GM21367 (cell line): Measurements from ENCODE around the gene PMVK.

Experiments used
- ATAC-seq: cut with Tn5 transposase; IDR thresholded peaks from one replicate; pipeline ENCODE4 v1.9.1; 2021; ENCODE audit not compliant: unreplicated experiment

Gene PMVK

GRCh38 chr1:154967331-154967950 lies 30.9 kb upstream of the PMVK start:
- no peak for ATAC-seq

GRCh38 chr1:154966111-154966510 lies 29.6 kb upstream of the PMVK start:
- ATAC-seq = no peak

GRCh38 chr1:154964359-154964758 lies 27.8 kb upstream of the PMVK start:
- ATAC-seq = no peak

GRCh38 chr1:154963643-154964042 lies 27.1 kb upstream of the PMVK start:
- no peak for ATAC-seq

DNA sequence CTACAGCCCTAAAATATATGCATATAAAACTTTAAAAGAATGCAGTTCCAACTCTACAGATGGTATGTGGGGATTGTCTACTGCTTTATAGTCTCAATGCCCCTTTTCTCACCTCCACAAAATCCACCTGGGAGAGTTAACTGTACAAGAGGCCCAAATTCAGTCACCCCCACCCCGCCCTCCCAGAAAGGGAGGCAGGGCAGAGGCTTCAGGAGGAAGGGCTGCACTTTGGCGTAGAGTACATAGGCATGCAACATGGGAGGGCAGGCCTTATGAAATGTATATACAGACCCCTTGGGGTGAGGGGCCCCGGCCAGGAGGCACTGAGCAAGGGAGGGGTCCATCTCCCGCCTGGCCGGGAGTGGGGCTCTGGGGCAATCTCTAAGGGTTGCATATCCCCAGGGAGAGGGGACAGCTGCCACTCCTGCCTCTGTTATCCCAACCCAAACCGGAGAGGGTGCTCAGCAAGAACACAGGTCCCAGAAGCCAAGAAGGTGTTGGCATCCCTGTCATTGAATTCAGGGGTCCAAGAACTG lies 26.3 kb upstream of the PMVK start:
- ATAC-seq = no peak

DNA sequence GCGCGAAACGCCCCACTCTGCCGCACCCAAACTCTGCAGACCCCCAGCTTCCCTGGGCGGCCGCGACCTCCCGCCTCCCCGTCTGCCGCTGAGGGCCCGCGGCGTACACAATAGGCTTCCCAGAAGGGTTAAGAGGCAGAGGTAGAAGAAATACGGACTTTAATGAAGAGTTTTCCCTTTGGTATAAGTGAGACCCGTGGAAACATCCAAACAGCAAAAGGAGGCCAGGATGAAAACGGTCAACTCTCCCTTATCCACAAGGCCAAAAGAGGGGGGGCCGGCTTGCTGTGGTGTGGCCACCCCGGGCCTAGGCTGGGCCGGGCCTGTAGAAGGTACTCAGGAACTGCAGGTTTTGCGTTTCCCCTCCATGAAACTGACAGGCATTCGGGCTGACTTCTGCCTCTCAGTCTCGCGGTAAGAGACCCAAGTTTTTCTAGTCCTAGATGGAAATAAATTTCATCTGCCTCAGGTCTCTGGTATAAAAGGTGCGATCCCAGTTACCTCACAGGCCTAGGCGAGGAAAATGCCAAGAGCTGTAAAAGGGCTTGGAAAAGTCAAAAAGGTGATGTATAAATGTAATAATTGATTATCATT lies 25.7 kb upstream of the PMVK start:
- no peak for ATAC-seq

DNA sequence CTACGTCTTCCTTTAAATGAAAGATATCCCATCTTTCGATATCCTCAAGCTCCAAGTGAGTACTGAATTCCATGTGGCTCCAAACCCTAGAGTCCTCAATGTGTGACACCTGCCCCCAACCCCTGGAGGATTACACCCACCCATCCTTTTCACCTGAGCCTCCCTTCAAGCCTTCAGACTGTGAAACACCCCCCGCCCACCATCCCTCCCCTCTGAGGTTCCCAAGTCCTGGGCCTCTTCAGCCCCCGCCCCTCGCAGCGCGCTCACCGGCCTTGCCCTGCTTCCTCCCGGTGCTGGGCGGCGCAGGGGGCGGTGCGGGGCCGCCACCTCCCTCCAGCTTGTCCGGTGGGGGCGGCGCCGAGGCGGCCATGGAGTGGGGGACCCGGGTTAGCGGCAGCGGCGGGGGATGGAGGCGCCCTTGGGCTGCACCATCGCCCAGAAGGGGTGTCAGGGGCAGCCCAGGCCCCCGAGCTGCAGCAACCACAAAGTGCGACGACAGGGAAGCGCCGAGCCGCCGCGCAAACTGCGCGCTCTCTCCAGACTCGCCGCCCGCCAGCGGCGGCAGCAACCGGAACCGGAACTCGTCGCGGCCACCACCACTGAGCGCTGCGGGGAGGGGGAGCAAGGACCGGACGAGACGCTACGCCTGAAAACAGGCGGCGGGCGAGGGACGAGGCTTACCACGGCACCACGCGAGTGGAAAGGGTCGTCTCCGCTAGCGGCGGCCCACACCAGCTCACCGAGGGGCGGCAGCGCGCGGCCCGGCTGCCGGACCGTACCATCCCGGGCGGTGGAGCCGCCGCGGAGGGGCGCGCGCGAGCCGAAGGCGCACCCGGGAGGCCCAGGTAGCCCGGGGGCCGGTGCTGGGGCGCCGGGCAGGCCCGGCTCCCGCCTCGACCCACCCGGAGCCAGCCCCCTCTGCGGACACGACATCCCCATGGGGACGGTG lies 25.0 kb upstream of the PMVK start, which contains the start of gene PYGO2:
Gene PYGO2 (minus strand): TSS at position 576 of the 949 bp plus-strand sequence. CDS start 206 bp downstream, at position 370.
- ATAC-seq = peak; percentile 46

DNA sequence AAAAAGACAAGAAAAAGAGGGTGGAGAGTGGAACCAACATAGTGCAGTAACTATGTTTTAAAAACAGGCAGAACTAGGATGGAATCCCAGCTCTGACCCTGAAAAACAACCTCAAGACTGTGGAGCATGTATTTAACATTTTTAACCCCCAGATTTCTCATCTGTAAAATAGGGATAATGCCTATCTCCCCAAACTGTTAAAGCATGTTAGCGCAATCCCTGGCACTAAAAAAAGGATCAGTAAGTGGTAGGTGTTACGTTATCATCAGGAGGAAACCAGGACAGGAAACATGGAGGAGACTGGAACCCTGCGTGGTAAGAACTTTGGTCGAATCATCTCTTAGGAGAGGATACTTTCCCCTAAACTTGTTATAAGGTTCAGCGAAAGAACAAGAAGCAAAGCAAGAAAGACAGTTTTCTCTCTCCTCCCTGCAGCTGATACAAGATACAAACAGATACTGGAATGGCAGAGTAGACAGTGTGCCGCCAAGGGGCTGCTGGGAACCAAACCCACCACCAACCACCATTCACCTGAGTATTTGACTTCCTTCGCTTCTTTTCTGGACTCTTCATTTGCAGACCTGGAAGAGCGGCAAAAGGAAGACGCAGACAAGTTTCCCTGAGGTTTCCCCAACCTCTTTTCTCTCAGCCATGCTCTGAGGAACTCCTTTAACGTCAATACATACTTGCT lies 24.1 kb upstream of the PMVK start:
- no peak for ATAC-seq

DNA sequence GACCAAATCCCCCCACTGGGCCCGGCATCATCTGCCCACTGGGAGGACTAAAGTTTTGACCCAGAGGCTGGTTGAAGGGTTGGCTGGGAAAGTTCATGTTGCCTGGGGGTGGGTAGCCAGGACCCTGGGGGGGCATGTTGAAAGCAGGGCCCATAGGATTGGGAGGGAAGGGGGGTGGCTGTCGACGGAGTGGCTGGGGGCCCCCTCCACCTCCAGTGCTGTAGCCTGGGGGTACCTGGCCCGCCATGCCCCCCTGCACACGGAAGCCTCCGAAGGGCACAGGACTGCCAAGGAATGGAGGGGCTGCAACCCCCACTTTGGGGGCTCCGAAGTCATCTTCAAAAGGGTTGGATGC lies 22.9 kb upstream of the PMVK start:
- no peak for ATAC-seq

DNA sequence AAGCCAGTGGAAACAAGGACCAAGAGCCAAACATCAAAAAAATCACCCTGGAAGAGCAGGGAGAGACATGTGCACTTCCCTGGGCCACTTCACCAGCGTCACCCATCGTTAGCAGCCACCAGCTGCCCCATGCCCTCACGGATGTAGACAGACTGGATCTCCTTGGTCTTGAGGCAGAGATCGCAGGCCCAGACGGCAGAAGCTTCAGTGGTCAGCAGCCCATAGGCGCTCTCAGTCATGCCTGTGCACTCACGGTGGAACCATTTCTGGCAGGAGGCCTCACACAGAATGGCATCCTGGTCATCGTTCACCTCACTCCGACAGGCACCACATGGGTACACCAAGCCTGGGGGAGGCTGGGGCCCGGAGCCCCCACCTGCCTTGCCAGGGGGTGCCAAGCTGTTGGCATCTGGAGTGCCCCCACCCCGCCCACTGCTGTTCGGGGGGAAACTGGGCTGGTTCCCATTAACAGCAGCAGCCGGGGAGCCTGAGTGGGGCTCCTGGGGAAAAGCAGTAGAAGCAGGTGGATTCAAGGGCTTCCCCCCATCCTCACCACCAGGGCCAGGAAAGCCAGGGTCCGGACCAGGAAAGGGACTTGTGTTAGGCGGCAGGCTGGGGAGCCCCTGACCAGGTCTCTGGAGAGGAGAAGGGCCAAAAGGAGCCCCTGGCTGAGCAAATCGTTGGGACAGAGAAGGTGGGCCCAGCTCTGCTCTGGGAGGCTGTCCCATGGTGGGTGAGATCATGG lies 22.3 kb upstream of the PMVK start:
- ATAC-seq = no peak

DNA sequence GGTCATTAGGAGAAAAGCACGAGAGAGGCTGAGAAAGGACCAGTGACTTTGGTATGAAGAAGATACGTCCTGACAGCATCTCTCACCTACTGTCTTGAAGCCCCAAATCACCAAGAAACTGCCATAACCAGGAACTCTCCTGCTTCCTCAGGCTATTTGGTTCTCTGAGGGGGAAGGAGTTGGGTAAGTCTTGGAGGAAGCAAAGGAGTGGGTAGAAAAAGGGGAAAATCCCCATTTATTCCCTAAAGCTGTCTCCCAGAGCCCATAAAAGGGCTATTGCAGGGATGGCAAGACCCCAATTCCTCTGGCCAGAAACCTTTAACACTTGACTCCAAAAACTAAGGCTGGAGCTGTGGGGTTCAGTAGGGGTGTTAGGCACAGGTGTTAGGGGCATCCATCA lies 21.5 kb upstream of the PMVK start:
- ATAC-seq = no peak

- no peak for ATAC-seq
Observed at GRCh38 chr1:154957091-154957657, 20.7 kb upstream of the PMVK start.

DNA sequence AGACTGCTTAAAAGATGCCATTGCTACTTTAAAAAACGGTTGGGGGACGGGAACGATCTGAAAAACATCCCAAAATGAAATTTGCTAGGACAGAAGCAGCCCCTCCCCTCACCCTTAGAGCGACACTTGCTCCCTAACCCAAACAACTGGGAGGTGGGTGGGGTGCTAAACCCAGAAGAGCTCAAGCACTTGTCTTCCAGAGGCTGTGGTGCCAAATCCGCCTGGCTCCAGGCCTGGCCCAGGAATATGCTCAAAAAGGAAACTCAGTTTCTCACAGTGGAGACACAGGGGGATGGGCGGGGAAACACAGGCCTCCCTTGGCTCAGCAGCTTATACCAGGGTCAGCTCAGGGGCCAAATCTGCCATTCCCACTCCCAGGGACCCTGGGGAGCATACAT lies 20.0 kb upstream of the PMVK start:
- no peak for ATAC-seq

DNA sequence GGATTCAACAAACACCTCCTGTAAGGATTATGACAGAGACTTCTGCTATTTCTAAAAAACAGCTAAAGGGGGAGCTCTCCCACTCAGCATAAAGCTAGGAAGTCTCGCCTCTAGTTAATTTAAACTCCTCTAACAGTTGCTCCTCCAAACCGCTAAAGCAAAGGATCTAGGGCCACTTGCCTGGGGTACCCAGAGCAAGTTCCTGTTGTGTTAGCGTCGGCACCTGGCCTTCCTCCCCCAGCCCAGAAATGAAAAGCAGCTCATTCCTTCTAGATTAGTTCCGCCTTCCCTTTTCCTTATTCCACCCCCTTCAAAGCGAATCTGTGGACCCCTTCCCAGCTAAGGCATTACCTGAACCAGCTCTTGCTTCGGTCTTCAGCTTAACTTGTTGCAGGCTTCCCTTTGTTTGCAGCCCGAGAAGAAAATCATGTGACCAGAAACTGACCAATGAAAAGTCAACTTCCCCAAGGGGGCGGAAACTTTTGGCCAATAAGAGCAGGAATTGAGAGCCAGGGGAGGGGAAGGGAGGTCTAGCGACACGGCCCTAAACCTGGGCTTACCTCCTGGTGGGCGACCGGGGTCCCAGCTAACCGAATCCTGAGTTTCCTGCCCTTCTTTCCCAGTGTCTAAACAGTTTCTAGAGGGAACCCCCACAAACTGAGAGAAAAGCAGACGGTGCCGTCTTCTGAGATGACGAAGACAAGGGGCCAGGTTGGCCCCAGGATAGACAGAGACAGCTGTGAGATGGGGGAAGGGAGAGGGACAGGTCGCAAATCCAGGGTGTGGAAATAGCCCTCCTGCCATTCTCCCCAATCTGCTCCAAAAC lies 19.4 kb upstream of the PMVK start, which contains the start of gene PBXIP1:
Gene PBXIP1 (minus strand): TSS at position 382 of the 826 bp plus-strand sequence. CDS start 2,378 bp downstream, outside the sequence.
- peak; percentile 43 for ATAC-seq

DNA sequence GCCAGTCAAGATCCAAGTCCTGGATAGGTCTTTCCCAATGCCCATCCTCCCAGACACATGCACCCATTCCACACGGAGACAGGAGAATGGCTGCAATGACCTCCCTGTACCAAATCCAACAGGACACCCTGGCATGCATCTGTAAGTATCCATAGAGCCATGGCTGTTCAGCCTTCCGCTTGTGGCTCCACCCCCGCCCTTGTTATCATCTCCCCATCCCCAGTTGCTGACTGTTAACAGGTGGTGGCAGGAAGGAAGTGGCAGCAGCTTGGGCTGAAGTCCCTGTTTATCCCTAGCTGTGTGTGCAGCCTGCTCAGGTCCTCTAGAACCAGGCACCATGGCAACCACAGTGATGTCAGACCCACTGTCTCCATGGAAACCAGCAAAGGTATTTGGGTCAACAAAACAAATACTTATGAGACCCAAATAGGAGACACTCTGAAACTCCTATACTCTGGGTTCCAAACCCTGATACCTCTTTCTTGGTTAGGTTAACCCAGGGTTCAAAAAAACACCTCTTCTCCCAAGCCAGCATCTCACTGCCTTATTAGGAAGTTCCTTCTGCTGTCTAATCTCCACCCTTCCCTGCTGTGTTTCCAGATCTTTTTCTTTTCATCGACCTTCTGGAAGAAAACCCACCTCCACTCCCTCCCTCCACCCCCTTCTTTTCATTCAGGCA lies 18.7 kb upstream of the PMVK start:
- ATAC-seq = peak; percentile 33

- no peak for ATAC-seq
Observed at GRCh38 chr1:154954541-154954940, 18.0 kb upstream of the PMVK start.

- ATAC-seq = no peak
Observed at GRCh38 chr1:154953611-154954038, 17.1 kb upstream of the PMVK start.

DNA sequence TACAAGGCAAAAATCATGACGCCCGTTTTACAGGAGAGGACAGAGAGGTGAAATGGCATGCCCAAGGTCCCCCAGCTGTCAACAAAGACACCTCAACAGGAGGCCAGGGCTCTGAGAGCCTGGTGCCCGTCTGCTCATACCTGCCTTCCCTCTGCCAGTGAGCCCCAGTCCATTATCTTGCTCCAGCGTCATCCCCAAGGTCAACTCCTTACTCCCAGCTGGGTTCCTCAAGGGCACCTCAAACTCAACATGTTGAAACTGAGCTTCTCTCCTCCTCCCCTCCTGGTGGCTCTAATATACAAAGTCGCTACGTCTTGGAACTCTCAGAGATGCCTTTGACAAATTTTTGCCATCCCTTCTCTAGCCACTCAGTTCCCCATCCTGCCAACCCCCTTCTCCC lies 16.1 kb upstream of the PMVK start:
- no peak for ATAC-seq
